ENCODE measurements around the gene HTRA3.

GRCh38 chr4:8344377-8344776, 74.8 kb downstream of the HTRA3 start:
- no peak for TF ChIP-seq POLR2A (IDR thresholded peaks at IDR 0.05)
- TF ChIP-seq CTCF (IDR thresholded peaks at IDR 0.05), result no peak

All from lower leg skin (tissue), 3 donors.